ENCODE measurements around the gene ITGBL1.

GRCh38 chr13:101639711-101640110, 187.2 kb downstream of the ITGBL1 start:
- TF ChIP-seq CTCF (IDR thresholded peaks at IDR 0.05; ENCODE audit: borderline replicate concordance, extremely low read depth, low read length, poor library complexity, severe bottlenecking) (no peak), EZH2 (IDR thresholded peaks at IDR 0.05; ENCODE audit: borderline replicate concordance, low read depth, low read length, severe bottlenecking) (no peak)
